Duodenal mucosa (tissue), 2 donors: ENCODE measurements around the gene LPP.

Source experiments
- H3K27ac ChIP-seq: one replicate; pipeline ENCODE4 v1.7.0; 2013; ENCODE audit warnings: low read depth, low read length
- H3K27me3 ChIP-seq, 2 donors: one replicate each; pipeline ENCODE4 v1.7.0; 2013; ENCODE audit warnings: low read length in 2 of 2, control low read depth in 1 of 2; ENCODE audit not compliant: insufficient read depth in 2 of 2, control insufficient read depth in 1 of 2
- H3K36me3 ChIP-seq, 2 donors: one replicate each; pipeline ENCODE4 v1.7.0; 2013; ENCODE audit warnings: low read length in 2 of 2, control low read depth in 1 of 2; ENCODE audit not compliant: insufficient read depth in 2 of 2, control insufficient read depth in 1 of 2
- H3K4me1 ChIP-seq, 2 donors: one replicate each; pipeline ENCODE4 v1.7.0; 2013; ENCODE audit warnings: low read length in 2 of 2, control low read depth in 1 of 2; ENCODE audit not compliant: insufficient read depth in 2 of 2, control insufficient read depth in 1 of 2
- H3K4me3 ChIP-seq, 2 donors: one replicate each; pipeline ENCODE4 v1.7.0; 2013; ENCODE audit warnings: low read length in 2 of 2, low read depth in 1 of 2
- H3K9ac ChIP-seq, 2 donors: one replicate each; pipeline ENCODE4 v1.7.0; 2013; ENCODE audit warnings: low read length in 2 of 2, low read depth in 1 of 2
- H3K9me3 ChIP-seq, 2 donors: one replicate each; pipeline ENCODE4 v1.7.0; 2013; ENCODE audit warnings: low read length in 2 of 2, control low read depth in 1 of 2; ENCODE audit not compliant: control insufficient read depth in 1 of 2

Gene LPP

GRCh38 chr3:188802645-188803044 lies 648.7 kb downstream of the LPP start:
- no peak overlapping the region for H3K27ac ChIP-seq
- H3K27me3 ChIP-seq = no peaks in the 10 kb centered on the region
- H3K4me1 ChIP-seq = no peaks in the 10 kb centered on the region
- peaks cover 10 to 12% of the 10 kb centered on the region in 2 donors for H3K9me3 ChIP-seq
- H3K36me3 ChIP-seq = no peaks in the 10 kb centered on the region
- H3K9ac ChIP-seq = no peak overlapping the region
- no peak overlapping the region for H3K4me3 ChIP-seq

GRCh38 chr3:188807006-188807405 lies 653.0 kb downstream of the LPP start:
- Histone ChIP-seq H3K36me3 (no peaks in the 10 kb centered on the region), H3K4me3 (no peak overlapping the region), H3K9me3 (peaks cover 19 to 20% of the 10 kb centered on the region in 2 donors), H3K4me1 (no peaks in the 10 kb centered on the region), H3K9ac (no peak overlapping the region), H3K27ac (no peak overlapping the region), H3K27me3 (no peaks in the 10 kb centered on the region)

GRCh38 chr3:188812198-188812597 lies 658.2 kb downstream of the LPP start:
- H3K9ac ChIP-seq = no peak overlapping the region
- no peak overlapping the region for H3K27ac ChIP-seq
- H3K9me3 ChIP-seq = peaks cover 10 to 12% of the 10 kb centered on the region in 2 donors
- H3K36me3 ChIP-seq = no peaks in the 10 kb centered on the region
- H3K27me3 ChIP-seq = no peaks in the 10 kb centered on the region
- no peaks in the 10 kb centered on the region for H3K4me1 ChIP-seq
- no peak overlapping the region for H3K4me3 ChIP-seq

GRCh38 chr3:188814581-188814980 lies 660.6 kb downstream of the LPP start:
- no peaks in the 10 kb centered on the region for H3K36me3 ChIP-seq
- H3K9me3 ChIP-seq = no peaks in the 10 kb centered on the region
- H3K27me3 ChIP-seq = no peaks in the 10 kb centered on the region
- no peak overlapping the region for H3K4me3 ChIP-seq
- H3K9ac ChIP-seq = no peak overlapping the region
- no peaks in the 10 kb centered on the region for H3K4me1 ChIP-seq
- H3K27ac ChIP-seq = no peak overlapping the region

- no peaks in the 10 kb centered on the region for H3K36me3 ChIP-seq
- no peaks in the 10 kb centered on the region for H3K27me3 ChIP-seq
- H3K27ac ChIP-seq = no peak overlapping the region
- no peak overlapping the region for H3K9ac ChIP-seq
- H3K9me3 ChIP-seq = no peaks in the 10 kb centered on the region
- H3K4me3 ChIP-seq = no peak overlapping the region
- no peaks in the 10 kb centered on the region for H3K4me1 ChIP-seq
Observed at GRCh38 chr3:188817103-188817934, 663.4 kb downstream of the LPP start.

GRCh38 chr3:188817935-188818269 lies 663.9 kb downstream of the LPP start:
- H3K27me3 ChIP-seq = no peaks in the 10 kb centered on the region
- H3K4me1 ChIP-seq = no peaks in the 10 kb centered on the region
- H3K9me3 ChIP-seq = no peaks in the 10 kb centered on the region
- H3K36me3 ChIP-seq = no peaks in the 10 kb centered on the region
- no peak overlapping the region for H3K4me3 ChIP-seq
- H3K9ac ChIP-seq = no peak overlapping the region
- H3K27ac ChIP-seq = no peak overlapping the region

- Histone ChIP-seq H3K4me3 (no peak overlapping the region), H3K36me3 (no peaks in the 10 kb centered on the region), H3K9ac (no peak overlapping the region), H3K27ac (no peak overlapping the region), H3K27me3 (no peaks in the 10 kb centered on the region), H3K4me1 (no peaks in the 10 kb centered on the region), H3K9me3 (no peaks in the 10 kb centered on the region)
Observed at GRCh38 chr3:188818282-188818681, 664.3 kb downstream of the LPP start.

GRCh38 chr3:188819939-188820338 lies 666.0 kb downstream of the LPP start:
- Histone ChIP-seq H3K27ac (no peak overlapping the region), H3K27me3 (no peaks in the 10 kb centered on the region), H3K9ac (no peak overlapping the region), H3K4me3 (no peak overlapping the region), H3K36me3 (no peaks in the 10 kb centered on the region), H3K9me3 (no peaks in the 10 kb centered on the region), H3K4me1 (no peaks in the 10 kb centered on the region)

- no peaks in the 10 kb centered on the region for H3K27me3 ChIP-seq
- H3K4me1 ChIP-seq = no peaks in the 10 kb centered on the region
- H3K4me3 ChIP-seq = no peak overlapping the region
- H3K36me3 ChIP-seq = no peaks in the 10 kb centered on the region
- H3K27ac ChIP-seq = no peak overlapping the region
- H3K9me3 ChIP-seq = no peaks in the 10 kb centered on the region
- H3K9ac ChIP-seq = no peak overlapping the region
Observed at GRCh38 chr3:188822004-188822403, 668.0 kb downstream of the LPP start.

- Histone ChIP-seq H3K4me3 (no peak overlapping the region), H3K27me3 (no peaks in the 10 kb centered on the region), H3K36me3 (no peaks in the 10 kb centered on the region), H3K9me3 (no peaks in the 10 kb centered on the region), H3K27ac (no peak overlapping the region), H3K4me1 (no peaks in the 10 kb centered on the region), H3K9ac (no peak overlapping the region)
Observed at GRCh38 chr3:188822411-188822810, 668.5 kb downstream of the LPP start.
